HepG2 (cell line): ENCODE measurements around the gene SCAND1. TPM values are rescaled to one million over a fixed set of nuclear protein-coding genes. Genes with fewer than 3 reads are reported as not detected.

Source experiments
- ATAC-seq: fragments of 200-7000 bp; cut with Tn5 transposase; 3 replicates; pipeline ENCODE4 v1.9.1; 2020; ENCODE audit warnings: mild to moderate bottlenecking, moderate library complexity
- BruUV-seq: library from RNA; stranded (reverse); fragments of 400-500 nt; replicated peaks from 2 replicates; lab custom pipeline; 2021; lab: Mats Ljungman, UMichigan
- CTCF ChIA-PET: fragments of 300-600 bp; formaldehyde crosslinking; extraction: SDS; loops from one replicate; lab custom pipeline; 2021; ENCODE audit warnings: low total read pairs, inconsistent platforms, low intra/inter-chr PET ratio; lab: Yijun Ruan, JAX
- POLR2A ChIA-PET: fragments of 350-600 bp; sonication (Branson Sonifier 250); formaldehyde crosslinking; loops from one replicate; lab custom pipeline; 2020; ENCODE audit warnings: antibody characterized with exemption, inconsistent platforms; lab: Yijun Ruan, JAX
- DNase-seq: peaks from one replicate; pipeline ENCODE4 v3.0.0-alpha.2; 2015; ENCODE audit warnings: low spot score
- FAIRE-seq: peaks from 3 replicates; lab custom pipeline; 2011; peaks lifted over from hg19 to GRCh38; lab: Jason Lieb, UNC
- H2AFZ ChIP-seq: one replicate; pipeline ENCODE4 v1.6.1; 2011; ENCODE audit warnings: low read length, inconsistent platforms
- H3K27ac ChIP-seq: fragments of 300-600 bp; 3 replicates; pipeline ENCODE4 v1.8.0; 2011; ENCODE audit warnings: mixed run types, mild to moderate bottlenecking, mixed read lengths, low read length, inconsistent platforms; ENCODE audit not compliant: insufficient read depth; ENCODE audit errors: extremely low read length
- H3K27me3 ChIP-seq, 2 experiments: fragments of 200-600 bp in 1 of 2; 2 replicates in 1 of 2; 3 replicates in 1 of 2; pipeline versions ENCODE4 v1.6.0 to v1.8.0; 2011; ENCODE audit warnings: low read length in 2 of 2, mild to moderate bottlenecking in 2 of 2, moderate library complexity in 2 of 2, inconsistent platforms in 1 of 2; ENCODE audit not compliant: insufficient read depth in 2 of 2, control insufficient read depth in 1 of 2
- H3K36me3 ChIP-seq, 2 experiments: fragments of 200-600 bp in 1 of 2; replicated peaks in 1 of 2; 2 replicates in 1 of 2; 3 replicates in 1 of 2; pipeline versions ENCODE4 v1.5.1 to v1.8.0; 2011; ENCODE audit warnings: low read length in 2 of 2, inconsistent platforms in 1 of 2; ENCODE audit not compliant: insufficient read depth in 2 of 2, control insufficient read depth in 1 of 2
- H3K4me1 ChIP-seq: 2 replicates; pipeline ENCODE4 v1.5.1; 2012; ENCODE audit warnings: low read length, inconsistent platforms; ENCODE audit not compliant: insufficient read depth
- H3K4me2 ChIP-seq: 2 replicates; pipeline ENCODE4 v1.6.0; 2011; ENCODE audit warnings: low read depth, low read length, inconsistent platforms
- H3K4me3 ChIP-seq, 3 experiments: fragments of 200-600 bp in 1 of 3; sonication (generic), shearing (Covaris generic) in 1 of 3; replicated peaks in 1 of 3; 2 replicates each; pipeline ENCODE4 v1.5.1; 2011 to 2016; ENCODE audit warnings: low read length in 3 of 3, inconsistent platforms in 2 of 3, low read depth in 2 of 3, mild to moderate bottlenecking in 2 of 3, control low read depth in 1 of 3, mixed read lengths in 1 of 3; ENCODE audit not compliant: insufficient read depth in 1 of 3
- H3K79me2 ChIP-seq: one replicate; pipeline ENCODE4 v1.6.1; 2011; ENCODE audit warnings: low read length, inconsistent platforms; ENCODE audit not compliant: insufficient read depth
- H3K9ac ChIP-seq: 2 replicates; pipeline ENCODE4 v1.6.0; 2011; ENCODE audit warnings: mild to moderate bottlenecking, low read depth, low read length, inconsistent platforms; ENCODE audit not compliant: insufficient read depth
- H3K9me3 ChIP-seq: 2 replicates; pipeline ENCODE4 v1.5.1; 2012; ENCODE audit warnings: mild to moderate bottlenecking, low read length
- H4K20me1 ChIP-seq: 2 replicates; pipeline ENCODE4 v1.6.0; 2011; ENCODE audit warnings: inconsistent platforms, mild to moderate bottlenecking, low read length, moderate library complexity; ENCODE audit not compliant: insufficient read depth
- CREB1 ChIP-seq, 2 experiments: fragments of 450-650 bp in 1 of 2; IDR thresholded peaks; 2 replicates each; pipeline ENCODE4 v1.6.1; 2016 to 2017; ENCODE audit warnings: control low read depth in 1 of 2, mild to moderate bottlenecking in 1 of 2, missing compliant biosample characterization in 1 of 2, missing genetic modification characterization in 1 of 2
- CREB3 ChIP-seq: sonication (generic); formaldehyde crosslinking; IDR thresholded peaks from 2 replicates; pipeline ENCODE4 v1.5.0; 2020; ENCODE audit warnings: missing genetic modification reagents
- CSRNP2 ChIP-seq: sonication (generic); formaldehyde crosslinking; conservative IDR thresholded peaks from 2 replicates; pipeline ENCODE4 v1.8.0; 2022; ENCODE audit warnings: low read depth, missing genetic modification reagents
- KLF9 ChIP-seq: IDR thresholded peaks from 2 replicates; pipeline ENCODE4 v1.6.1; 2016; ENCODE audit warnings: low read depth
- MIER3 ChIP-seq: IDR thresholded peaks from 2 replicates; pipeline ENCODE4 v1.6.1; 2016; ENCODE audit warnings: missing compliant biosample characterization, borderline replicate concordance
- MIXL1 ChIP-seq: IDR thresholded peaks from 2 replicates; pipeline ENCODE4 v1.6.1; 2016
- NR2F2 ChIP-seq: IDR thresholded peaks from 2 replicates; pipeline ENCODE4 v1.6.1; 2012; ENCODE audit warnings: low read depth, inconsistent platforms, borderline replicate concordance
- RELA ChIP-seq: sonication (generic); formaldehyde crosslinking; IDR thresholded peaks from 2 replicates; pipeline ENCODE4 v1.4.0; 2020; ENCODE audit warnings: missing genetic modification reagents
- ZBTB25 ChIP-seq: IDR thresholded peaks from 2 replicates; pipeline ENCODE4 v1.6.1; 2018; ENCODE audit warnings: missing genetic modification reagents
- ZNF160 ChIP-seq: sonication (generic); formaldehyde crosslinking; IDR thresholded peaks from 2 replicates; pipeline ENCODE4 v1.8.0; 2022; ENCODE audit warnings: mild to moderate bottlenecking, inconsistent platforms, missing genetic modification reagents
- ZNF256 ChIP-seq: sonication (generic); formaldehyde crosslinking; conservative IDR thresholded peaks from 2 replicates; pipeline ENCODE4 v1.4.0; 2020; ENCODE audit warnings: missing genetic modification reagents
- ZNF432 ChIP-seq: sonication (generic); formaldehyde crosslinking; IDR thresholded peaks from 2 replicates; pipeline ENCODE4 v1.5.0; 2020; ENCODE audit warnings: missing genetic modification reagents, mild to moderate bottlenecking, borderline replicate concordance
- ZNF605 ChIP-seq: sonication (generic); formaldehyde crosslinking; IDR thresholded peaks from 2 replicates; pipeline ENCODE4 v1.8.0; 2022; ENCODE audit warnings: mild to moderate bottlenecking, missing genetic modification reagents
- ZNF703 ChIP-seq: sonication (generic); formaldehyde crosslinking; IDR thresholded peaks from 2 replicates; pipeline ENCODE4 v1.5.1; 2020; ENCODE audit warnings: missing genetic modification reagents, mild to moderate bottlenecking, moderate library complexity, borderline replicate concordance
- ZNF800 ChIP-seq: sonication (generic); formaldehyde crosslinking; IDR thresholded peaks from 2 replicates; pipeline ENCODE4 v1.4.0; 2020; ENCODE audit warnings: missing genetic modification reagents
- whole genome bisulfite sequencing: methylation state at CpG from one replicate; pipeline ENCODE4 v1.1.6; 2017; ENCODE audit warnings: low lambda C conversion rate; 5-methylcytosine and 5-hydroxymethylcytosine counted together
- in situ Hi-C: cut with HindIII; loops from 2 replicates; pipeline ENCODE4 v1.10.0; 2017; ENCODE audit warnings: low pct_unique_long_range_greater_than_20kb; ENCODE audit not compliant: extremely low pct_ligation_motif_present
- intact Hi-C: fragments of 100-400 bp; cut with micrococcal nuclease; formaldehyde crosslinking; loops from one replicate; pipeline ENCODE4 v1.10.0; 2022; ENCODE audit not compliant: unreplicated experiment
- polyA plus RNA-seq, 8 experiments: library from polyadenylated mRNA; depleted of rRNA in 3 of 8; stranded (reverse) in 7 of 8; unstranded in 1 of 8; fragments of >200 nt; fragmentation: Illumina TruSeq in 4 of 8; extraction: Trizol in 4 of 8; gene quantifications; 2 replicates each; pipeline versions ENCODE4 v1.2.1 to v1.2.3, GENCODE V29; 2011 to 2016; ENCODE audit warnings: low read depth in 4 of 8, missing spikeins in 1 of 8, mixed read lengths in 1 of 8; ENCODE audit not compliant: insufficient read depth in 1 of 8
- total RNA-seq, 5 experiments: library from RNA; depleted of rRNA; stranded (reverse); fragments of >200 nt; fragmentation: Illumina TruSeq; extraction: Trizol; gene quantifications; 2 replicates each; pipeline ENCODE4 v1.2.3, GENCODE V29; 2016; ENCODE audit warnings: low read depth in 1 of 5

Gene SCAND1
- total and polyA plus RNA-seq, 2 of the 13 experiments (the other 11 are each of a cell fraction or from before 2014, with no cell fraction given) = 19.3 to 109 TPM

- intact Hi-C loops (no loop called here), in situ Hi-C loops (no loop called here)
- Histone ChIP-seq H3K4me3 (peak overlapping the region; percentile 86 to 99 (median 97)), H3K9ac (peak overlapping the region; percentile 99), H3K4me1 (peaks cover 30% of the 10 kb centered on the region), H3K79me2 (peaks cover 18% of the 10 kb centered on the region), H3K36me3 (peaks cover 4% of the 10 kb centered on the region in 2 experiments; a peak in 4 of 5 replicates), H3K27me3 (no peaks in the 10 kb centered on the region; a peak in 1 of 5 replicates), H4K20me1 (peaks cover 5% of the 10 kb centered on the region; the same call in 1 of the 2 replicates), H3K4me2 (peak overlapping the region; percentile 87), H2AFZ (no peak overlapping the region), H3K9me3 (no peaks in the 10 kb centered on the region), H3K27ac (peak overlapping the region; percentile 97)
- ChIA-PET CTCF (interaction anchor here (1.0 kb wide), 1 partner anchor 20 kb away, joined by 5 read pairs; no protein-coding TSS in a partner anchor), POLR2A (interaction anchor here (0.9 to 4.3 kb wide), 11 partner anchors 9 to 413 kb away, joined by 3 to 72 read pairs (median 14); partner anchors contain the start of genes ERGIC3 and RBM39)
- FAIRE-seq = peak; percentile 12
- 49% methylated on average over 6 of the region's 6 CpGs for WGBS
- peak; percentile 66 for DNase-seq
- no peak; the same call in 2 of the 3 replicates for ATAC-seq
- no TSS peak for BruUV-seq
- TF ChIP-seq NR2F2 (0 out of 2 replicates have a peak, but pooled peaks have one; percentile 22), ZBTB25 (peak; percentile 18; the same call in 1 of the 2 replicates), ZNF800 (CRISPR knock-in tag) (0 out of 2 replicates have a peak, but pooled peaks have one; percentile 37), MIXL1 (CRISPR knock-in tag) (no peak), ZNF160 (CRISPR knock-in tag) (0 out of 2 replicates have a peak, but pooled peaks have one; percentile 36), ZNF703 (no peak), CREB1 (IDR thresholded peaks at IDR 0.05) (no peak), CREB1 (CRISPR knock-in tag; IDR thresholded peaks at IDR 0.05) (0 out of 2 replicates have a peak, but pooled peaks have one; percentile 35), CSRNP2 (no peak), ZNF256 (CRISPR knock-in tag) (peak; percentile 52; the same call in 1 of the 2 replicates), CREB3 (0 out of 2 replicates have a peak, but pooled peaks have one; percentile 29), MIER3 (CRISPR knock-in tag) (0 out of 2 replicates have a peak, but pooled peaks have one; percentile 33), ZNF605 (CRISPR knock-in tag) (peak; percentile 58; the same call in 1 of the 2 replicates), RELA (CRISPR knock-in tag) (no peak), ZNF432 (CRISPR knock-in tag) (0 out of 2 replicates have a peak, but pooled peaks have one; percentile 15), KLF9 (0 out of 2 replicates have a peak, but pooled peaks have one; percentile 47)
Observed at GRCh38 chr20:35952480-35953386, 1.6 kb downstream of the SCAND1 start.
